Measurements from ENCODE around the gene CDH23.

CDH23 gene

DNA sequence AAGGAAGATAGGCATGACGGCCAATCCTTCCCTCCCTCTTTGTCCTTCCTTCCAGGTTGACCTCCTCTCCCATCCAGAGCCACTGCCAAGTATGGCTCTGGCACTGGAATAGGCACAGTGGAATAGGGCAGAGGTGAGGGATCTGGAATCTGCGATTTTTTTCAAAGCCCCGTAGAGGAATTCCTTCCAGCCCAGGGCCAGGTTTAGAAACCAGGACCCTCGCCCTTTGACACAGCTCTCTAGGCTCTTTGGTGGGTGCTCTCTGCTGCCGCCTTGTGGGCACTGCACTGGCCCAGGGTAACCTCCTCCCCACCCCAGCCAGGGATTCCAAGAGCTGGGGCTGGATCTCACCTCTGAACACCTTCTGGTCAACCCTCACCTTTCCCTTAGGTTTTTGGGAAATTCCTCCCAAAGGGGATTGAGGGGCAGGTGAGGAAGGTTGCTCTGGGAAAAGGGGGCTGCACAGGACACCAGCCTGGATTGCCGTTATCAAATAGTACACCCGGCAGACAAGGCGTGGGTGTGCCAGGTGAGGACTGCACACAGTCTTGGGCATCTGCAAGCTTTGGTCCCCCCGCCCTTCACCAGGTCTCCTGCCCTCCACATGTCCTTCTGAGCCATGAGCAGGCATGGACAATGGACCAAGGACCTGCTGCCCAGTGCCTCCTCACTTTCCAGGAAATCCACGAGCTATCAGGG, 300.1 kb downstream of the CDH23 start:
- DNase-seq = no peak

DNA sequence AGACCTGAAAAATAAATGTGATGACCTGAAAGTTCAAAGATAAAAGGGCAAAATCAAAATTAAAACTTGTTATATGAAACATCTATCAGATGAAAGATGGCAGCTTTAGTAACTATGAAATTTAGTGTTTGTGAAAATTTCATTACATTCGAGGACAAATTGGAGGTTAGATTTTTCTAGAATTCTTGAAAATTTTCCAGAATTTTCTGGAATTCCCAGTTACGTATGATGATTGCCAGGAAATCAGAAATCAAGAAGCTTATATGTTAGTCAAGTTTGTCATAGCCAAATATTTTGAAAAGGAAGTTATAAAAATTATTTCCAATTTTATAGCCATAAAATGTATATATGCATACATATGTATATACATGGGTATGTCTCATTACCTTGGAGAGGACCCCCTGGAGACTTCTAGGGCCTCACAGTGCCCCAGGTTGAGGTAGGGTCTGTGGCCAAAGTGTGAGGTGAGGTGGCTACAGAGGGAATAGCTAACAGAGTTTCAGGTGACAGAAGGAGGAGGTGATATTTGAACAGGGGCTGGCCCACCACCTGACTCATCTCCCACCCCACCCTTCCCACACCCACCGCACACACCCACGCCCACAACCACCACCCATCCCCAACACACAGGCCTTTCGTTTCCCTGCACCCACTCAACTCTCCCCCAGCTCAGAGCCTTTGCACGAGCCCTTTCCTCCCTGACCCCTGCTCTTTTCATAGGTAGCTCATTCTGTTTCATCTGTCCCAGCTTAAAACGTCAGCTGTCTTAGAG, 301.4 kb downstream of the CDH23 start:
- no peak for DNase-seq

DNA sequence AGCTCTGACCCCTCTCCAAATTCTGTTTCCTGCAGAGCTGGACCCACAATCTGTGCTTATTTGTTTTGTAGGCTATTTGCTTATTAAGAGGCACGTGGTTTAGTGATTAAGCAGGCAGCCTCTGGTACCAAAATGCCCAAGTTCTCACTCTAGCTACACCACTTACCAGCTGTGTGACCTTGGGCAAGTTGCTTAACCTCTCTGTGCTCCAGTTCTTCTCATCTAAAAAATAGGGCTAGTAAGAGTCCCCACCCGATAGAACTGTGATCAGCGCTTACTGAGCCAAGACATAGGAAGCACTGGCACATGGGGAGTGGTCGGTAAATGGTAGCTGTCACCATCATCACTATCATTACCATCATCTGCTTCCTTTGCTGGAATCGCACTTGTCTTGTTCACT, 302.0 kb downstream of the CDH23 start:
- DNase-seq = no peak

DNA sequence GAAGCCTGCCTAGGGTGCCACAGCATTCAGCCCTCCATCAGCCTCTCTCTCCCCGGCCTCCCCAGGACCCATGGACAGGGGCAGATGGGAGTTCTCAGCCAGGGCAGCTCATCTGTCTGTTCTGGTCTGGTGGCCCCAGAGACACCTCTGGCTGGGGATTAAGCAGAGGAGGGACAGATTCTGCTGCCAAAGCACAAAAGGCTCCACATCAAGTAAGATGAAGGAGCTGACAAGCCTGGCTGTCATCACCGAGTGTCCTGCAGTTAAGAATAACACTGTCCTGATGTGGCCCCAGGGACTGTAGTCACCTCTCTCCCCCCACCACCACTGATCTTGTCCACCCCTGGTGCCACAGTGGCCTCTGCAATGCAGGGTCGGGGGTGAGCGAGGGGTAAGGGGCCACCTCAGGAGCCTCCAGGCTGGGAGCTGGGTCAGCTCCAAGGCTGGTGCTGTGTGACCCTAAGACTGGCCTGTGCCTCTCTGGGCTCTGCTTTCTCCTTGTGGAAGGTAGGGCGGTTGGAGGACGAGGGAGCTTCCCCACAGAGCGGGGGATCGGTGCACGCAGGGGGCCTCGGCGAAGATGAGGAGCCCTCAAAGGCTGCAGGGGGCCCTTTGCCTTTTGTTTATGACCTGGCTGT, 304.1 kb downstream of the CDH23 start:
- DNase-seq = no peak

DNA sequence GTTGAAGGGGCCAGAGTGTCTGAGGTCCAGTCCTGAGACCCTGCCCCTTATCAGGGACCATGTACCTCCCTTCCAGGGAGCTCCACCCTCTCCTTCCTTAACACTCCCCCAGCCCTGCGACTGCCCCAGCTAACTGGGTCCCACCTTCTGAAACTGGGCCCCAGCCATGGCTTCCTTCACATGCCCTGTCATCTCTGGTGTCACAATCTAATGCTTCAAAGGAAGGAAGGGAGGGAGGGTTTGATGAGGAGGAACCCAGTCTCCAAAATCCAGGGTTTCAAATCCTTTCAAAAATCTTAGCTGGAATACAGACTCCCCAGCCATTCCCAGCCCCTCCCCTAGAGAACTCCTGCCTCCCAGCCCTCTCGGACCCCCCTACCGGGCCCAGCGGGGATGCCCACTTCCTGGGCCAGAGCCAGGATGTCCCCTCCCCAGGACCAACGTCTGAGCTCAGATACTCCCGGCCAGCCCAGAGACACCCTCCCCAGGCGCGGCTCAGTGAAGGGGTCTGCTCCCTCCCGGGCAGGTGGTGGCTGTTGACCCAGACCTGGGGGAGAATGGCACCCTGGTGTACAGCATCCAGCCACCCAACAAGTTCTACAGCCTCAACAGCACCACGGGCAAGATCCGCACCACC, 304.9 kb downstream of the CDH23 start:
- DNase-seq = no peak

DNA sequence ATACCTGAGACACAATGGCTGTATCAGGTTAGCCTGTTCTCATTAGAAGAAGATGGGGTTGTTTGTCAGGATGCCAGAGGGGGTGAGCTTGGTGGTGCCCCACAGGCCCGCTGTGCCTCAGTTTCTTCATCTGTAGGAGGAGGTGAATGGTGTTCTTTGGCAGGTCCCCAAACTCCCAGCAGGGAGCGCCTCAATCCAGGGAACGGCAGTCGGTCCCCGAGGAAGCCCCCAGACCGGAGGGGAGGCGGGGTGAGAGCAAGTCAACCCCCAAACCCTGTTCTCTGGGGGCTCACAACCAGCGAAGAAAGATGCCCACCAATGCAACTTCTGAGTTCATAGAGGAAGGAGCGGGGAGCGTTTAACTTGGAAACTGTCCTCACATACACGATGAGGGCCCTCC, 306.9 kb downstream of the CDH23 start:
- no peak for DNase-seq

DNA sequence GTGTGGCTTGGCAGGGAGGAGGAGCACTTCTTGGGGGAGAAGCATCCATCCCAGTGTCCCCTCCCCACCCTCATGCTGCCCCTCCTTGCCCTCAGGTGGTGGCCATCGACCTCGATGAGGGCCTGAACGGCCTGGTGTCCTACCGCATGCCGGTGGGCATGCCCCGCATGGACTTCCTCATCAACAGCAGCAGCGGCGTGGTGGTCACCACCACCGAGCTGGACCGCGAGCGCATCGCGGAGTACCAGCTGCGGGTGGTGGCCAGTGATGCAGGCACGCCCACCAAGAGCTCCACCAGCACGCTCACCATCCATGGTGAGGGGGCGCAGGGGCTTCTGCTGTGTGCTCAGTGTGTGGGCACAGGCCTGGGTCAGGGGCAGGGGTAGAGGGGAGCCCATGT, 308.1 kb downstream of the CDH23 start:
- no peak for DNase-seq

DNA sequence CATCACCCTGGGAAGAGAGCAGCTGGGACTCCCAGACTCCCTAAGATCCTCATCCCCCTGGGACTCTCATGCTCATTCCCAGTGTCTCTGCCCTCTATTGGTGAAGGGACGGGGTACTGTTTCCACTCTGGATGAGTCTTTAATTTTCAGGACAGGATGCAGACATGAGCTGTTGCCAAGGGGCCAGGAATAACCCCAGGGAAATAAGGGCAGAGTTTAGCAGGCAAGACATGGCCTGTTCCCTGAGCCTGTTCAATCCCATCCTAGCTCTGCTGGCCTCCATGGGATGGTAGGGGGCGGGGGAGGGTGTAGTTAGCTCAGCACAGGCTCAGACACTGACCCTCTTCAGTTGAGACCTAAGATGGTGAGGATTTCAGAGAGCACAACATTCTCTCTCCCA, 308.9 kb downstream of the CDH23 start:
- DNase-seq = no peak

DNA sequence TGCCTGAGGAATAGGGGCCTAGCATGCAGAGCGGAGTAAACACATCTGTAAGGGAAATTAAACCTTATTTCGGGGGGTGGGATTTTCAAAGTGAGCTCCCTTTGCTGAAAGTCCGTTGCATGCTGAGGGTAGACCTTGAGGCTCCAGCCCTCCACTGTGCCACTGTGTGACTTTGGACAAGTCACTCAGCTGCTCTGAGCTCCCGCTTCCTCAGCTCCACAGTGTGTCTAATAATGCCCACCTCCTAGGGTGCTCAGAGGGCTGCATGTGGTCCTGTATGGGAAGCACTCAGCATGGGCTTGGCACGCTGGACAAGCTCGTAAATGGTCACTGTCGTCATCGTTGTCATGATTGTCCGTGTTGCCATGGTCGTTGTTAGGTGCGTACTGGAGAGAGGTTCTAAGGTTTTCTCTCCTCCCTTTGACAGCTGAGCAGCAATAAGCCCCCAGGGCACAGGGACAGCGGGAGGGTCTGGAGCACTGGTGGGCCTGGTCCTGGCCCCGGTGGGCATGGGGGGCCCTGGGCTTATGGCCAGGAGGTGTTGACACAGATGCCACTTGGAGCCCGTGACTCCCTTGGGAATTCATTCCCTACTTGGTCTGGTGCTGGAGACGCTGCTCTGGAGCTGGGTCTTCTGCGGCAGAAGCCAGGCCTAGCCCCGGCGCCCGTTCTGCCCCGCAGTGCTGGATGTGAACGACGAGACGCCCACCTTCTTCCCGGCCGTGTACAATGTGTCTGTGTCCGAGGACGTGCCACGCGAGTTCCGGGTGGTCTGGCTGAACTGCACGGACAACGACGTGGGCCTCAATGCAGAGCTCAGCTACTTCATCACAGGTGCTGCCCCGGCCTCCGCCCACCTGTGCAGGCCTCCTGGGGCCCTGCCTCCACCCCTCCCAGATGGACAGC, 309.7 kb downstream of the CDH23 start:
- no peak for DNase-seq

DNA sequence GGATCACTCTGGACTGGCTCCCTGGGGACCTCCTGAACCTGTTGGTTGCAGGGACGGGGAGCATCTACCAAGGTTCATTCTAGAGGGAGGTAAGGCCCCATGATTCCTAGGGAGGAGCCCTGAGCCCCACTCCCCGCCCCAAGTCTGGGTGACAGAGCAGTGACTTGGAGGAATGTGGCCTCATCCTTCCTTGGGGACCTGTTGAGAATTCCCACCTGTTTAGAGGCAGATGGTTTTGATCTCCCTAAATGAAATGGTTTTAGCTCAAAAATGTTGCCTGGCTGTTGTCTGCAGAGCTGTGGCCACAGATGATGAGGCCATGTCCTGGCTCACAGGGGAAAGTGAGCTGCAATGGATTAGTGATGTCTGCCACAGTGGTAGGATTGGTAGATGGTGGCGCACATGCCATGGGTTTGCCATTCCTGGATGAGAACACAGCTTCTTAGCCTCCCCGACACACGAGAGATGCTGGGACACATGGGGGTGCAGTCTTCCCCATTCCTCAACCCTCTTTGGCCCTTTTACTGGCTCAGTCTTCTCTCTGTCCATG, 310.6 kb downstream of the CDH23 start:
- DNase-seq = no peak

DNA sequence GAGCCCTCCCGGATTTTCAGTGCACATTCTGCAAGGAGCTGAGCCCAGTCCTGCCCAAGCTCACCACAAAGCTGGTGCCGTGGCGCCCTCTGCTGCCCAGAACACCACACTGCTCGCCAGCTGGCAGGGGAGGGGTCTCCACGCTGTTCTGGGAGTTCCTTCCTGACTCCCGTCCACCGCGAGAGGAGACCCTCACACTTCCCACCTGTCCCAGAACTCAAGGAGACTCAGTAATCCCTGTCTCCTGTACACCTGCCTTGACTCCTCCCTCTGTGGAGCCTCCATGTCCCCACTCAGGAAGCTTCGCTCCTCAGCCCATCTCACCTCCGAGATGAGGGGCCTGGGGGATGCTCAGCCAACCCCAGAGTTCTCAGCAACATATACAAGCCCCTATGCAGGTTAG, 311.6 kb downstream of the CDH23 start:
- peak; percentile 2 for DNase-seq

DNA sequence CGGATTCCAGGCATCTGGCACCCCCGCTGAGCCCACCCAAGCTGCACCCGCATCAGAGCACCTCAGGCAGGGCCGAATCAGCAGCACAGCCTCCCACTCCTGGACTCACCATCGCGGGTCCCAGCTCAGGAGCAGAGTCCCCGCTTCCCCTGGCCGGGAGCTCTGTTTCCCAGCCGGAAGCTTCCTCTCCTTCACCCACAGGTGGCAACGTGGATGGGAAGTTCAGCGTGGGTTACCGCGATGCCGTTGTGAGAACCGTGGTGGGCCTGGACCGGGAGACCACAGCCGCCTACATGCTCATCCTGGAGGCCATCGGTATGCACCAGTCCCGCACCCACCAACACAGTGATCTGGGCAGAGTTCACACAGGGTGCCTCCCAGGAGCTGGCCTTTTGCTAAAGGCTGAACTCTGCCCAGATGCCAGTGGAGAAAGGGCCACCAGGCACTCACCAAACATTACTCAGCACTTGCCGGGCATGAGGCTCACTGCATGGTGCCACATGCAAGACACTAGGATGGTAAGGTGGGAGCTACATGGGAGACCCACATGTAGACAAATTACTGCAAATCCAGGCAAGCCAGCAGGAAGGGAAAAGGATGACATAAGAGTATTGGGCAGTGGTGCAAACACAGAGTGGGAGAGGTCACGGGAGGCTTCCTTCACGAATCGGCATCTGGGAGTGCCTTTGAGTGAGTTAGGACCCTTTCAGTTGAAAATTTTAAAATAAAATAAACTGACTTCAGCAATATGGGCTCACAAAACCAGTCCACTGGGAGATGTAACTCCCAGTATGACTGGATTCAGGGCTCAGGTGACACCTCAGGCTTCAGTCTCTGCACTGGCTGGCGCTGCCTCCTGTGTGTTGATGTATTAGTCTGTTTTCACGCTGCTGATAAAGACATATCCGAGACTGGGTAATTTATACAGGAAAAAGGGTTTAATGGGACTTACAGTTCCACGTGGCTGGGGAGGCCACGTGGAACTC, 312.5 kb downstream of the CDH23 start:
- no peak for DNase-seq

DNA sequence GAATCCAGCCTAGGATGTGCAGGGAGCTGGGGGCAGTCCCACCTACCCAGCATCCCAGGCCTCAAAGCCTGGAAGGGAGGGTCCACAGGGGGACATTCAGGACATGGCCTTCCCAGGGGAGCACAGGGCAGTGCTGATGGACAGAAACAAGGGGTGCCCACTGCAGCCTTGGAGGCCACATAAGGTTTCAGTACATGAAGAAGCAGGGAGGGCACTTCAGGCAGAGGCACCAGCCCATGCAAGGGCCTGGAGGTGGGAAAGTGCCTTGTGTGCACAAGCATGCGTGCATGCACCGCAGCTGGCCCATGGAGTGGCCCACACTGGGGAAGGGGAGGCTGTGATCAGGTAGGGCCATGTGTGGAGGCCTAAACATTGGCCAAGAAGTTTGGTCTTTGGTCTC, 313.8 kb downstream of the CDH23 start:
- DNase-seq = no peak

DNA sequence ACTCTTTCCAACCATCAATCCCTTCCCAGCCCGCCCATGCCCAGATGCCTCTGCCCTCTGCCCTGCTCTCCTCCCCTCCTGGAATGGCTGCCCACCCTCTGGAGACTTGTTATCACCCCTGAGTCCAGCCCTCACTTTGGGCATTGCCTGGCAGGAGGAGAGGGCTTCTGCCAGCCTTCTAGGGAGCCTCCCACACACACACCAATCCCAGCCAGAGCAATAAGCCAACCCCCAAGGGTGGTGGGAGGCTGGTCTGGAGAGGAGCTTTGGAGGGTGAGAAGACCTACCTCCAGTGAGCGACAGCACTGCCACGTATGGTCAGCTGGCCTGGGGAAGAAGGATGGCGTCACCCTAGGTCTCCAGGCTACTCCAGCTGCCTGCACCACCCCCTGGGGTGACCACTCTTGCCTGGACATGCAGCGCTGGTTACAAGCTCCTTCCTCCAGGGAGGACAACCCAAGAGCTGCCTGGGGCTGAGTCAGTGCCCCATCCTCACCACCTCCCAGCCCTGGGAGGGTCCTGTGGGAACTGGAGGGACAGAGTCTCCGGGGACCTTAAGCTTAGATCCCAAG, 314.4 kb downstream of the CDH23 start:
- no peak for DNase-seq

DNA sequence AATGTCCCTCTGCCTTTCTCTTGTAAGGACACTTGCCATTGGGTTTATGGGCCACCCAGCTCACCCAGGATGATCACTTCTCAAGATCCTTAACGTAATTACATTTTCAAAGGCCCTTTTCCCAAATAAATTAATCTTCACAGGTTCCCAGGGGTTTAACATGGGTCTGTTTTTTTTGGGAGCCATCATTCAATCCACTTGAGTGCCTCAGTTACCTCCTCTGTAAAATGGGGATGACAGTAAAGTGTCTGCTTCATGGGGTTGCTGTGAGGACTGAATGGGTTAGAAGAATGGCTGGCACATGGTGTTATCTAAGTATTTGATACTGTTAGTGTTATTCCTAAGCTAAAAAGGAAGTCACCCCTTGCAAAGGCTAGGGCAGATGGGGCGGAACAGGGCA, 315.4 kb downstream of the CDH23 start:
- no peak for DNase-seq

DNA sequence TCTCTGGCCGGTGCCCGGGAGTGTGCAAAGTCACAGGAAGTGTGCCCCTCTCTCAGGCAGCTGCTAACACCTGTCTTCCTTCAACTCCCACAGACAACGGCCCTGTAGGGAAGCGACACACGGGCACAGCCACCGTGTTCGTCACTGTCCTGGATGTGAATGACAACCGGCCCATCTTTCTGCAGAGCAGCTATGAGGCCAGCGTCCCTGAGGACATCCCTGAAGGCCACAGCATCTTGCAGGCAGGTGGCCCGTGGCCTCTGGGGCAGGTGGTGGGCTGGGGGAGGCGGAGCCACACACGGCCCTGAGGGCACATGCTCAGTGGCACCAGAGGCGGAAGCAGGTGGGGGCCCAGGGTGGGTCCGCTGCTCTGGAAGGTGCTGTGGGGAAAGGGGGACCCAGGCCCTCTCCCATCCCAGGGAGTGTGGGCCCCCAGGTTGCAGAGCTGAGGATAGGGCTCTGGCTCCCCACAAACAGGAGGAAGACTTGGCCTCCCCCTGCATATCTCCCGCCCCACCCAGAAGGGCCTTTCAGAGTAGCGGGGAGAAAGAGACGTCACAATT, 315.9 kb downstream of the CDH23 start:
- DNase-seq = no peak

DNA sequence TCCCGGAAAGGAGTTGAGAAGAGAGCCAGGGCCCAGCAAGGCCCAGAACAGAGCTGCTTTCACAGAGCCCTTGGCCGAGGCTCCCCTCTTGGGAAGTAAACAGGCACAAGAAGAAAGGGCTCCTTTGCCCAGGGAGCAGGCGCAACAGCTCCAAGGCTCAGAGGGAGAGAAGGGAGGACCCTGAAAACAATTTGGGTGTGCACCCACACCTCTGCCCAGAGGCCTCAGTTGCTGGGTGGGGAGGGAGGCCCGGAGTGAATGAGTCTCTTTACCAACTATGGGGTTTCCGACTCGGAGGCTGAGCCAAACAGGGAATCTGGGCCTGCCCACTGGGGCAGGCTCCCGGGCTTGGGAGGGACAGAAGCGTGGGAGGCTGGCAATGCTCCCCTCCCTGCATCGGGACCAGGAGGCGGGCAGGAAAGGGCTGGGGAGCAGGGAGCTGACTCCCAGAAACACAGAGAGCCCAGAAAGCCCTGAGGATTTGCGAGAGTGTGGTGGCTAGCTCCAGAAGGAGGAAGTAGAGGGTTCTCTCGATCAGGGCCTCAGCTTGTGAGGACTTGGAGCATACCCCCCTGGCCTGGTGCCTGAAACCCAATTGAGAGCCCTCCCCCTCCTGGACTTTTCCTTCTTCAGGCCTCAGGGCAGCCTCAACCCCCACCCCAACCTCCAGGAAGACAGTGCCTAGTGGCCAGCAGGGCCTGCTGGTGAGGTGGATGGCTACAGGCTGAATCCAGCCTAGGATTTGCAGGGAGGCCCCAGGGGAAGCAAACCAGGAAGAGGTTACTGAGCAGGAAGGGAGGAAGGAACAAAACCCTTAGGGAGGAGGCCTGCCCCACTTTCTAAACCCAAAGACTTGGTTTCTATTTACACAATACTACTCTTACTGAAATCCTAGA, 316.7 kb downstream of the CDH23 start:
- no peak for DNase-seq

DNA sequence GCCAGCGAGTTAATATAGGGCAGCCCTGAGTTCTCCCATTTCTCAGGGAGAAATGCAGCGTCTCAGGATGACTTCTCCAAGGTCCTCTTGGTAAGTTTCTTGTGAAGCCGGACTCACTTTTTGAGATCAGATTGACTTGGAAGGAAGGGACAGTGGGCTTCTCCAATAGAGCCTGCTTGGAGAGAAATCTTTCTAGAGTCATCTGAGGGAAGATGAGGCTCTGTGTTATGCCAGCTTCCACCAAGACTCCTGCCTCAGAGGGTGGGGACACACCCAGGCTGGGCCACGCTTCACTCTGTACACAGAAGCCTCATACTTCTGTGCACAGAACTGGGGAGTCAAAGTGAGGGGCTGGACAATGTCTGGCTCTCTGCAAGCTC, 317.3 kb downstream of the CDH23 start:
- DNase-seq = no peak

DNA sequence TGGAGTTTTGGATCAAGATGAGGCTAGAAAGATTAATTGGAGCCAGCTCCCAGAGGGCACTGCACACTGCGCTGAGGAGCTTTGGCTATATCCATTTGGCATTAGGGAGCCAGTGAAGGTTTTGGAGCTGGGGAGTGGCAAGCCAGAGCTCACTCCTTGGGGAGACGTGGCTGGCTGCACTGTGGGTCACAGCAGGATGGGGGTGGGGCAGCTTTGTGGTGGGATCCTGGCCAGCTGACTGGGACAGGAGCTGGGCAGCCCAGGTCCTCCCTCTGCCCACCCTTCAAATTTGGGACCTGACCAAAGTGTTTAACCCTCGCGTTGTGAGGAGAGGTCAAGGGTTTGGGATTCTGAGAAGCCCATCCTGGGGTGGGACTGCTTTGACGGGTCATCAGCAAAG, 317.9 kb downstream of the CDH23 start:
- no peak for DNase-seq

All from DMS79 treated with DMSO at 0.1 percent for 48 hours (cell line).